Measurements from ENCODE around the gene C3orf20.
"Not testable (repeated sequence)": the region's sequence is repeated elsewhere in the genome, so short reads cannot be mapped to it uniquely, and the experiment has no call there.

The C3orf20 gene

GRCh38 chr3:14703128-14703750 lies 28.3 kb downstream of the C3orf20 start:
- DNase-seq = no peak

- no peak for DNase-seq
Measured at GRCh38 chr3:14703791-14704190, 28.9 kb downstream of the C3orf20 start.

GRCh38 chr3:14706096-14706495 lies 31.2 kb downstream of the C3orf20 start:
- DNase-seq = no peak

- DNase-seq = no peak
Measured at GRCh38 chr3:14716591-14716990, 41.6 kb downstream of the C3orf20 start.

- no peak for DNase-seq
Measured at GRCh38 chr3:14717307-14717706, 42.4 kb downstream of the C3orf20 start.

- no peak for DNase-seq
Measured at GRCh38 chr3:14718539-14718938, 43.6 kb downstream of the C3orf20 start.

GRCh38 chr3:14719006-14719405 lies 44.1 kb downstream of the C3orf20 start:
- DNase-seq = no peak

GRCh38 chr3:14721126-14721864 lies 46.4 kb downstream of the C3orf20 start:
- no peak for DNase-seq

GRCh38 chr3:14725013-14725412 lies 50.1 kb downstream of the C3orf20 start:
- DNase-seq = no peak

- no peak for DNase-seq
Measured at GRCh38 chr3:14725564-14726440, 50.9 kb downstream of the C3orf20 start.

GRCh38 chr3:14726441-14726780 lies 51.5 kb downstream of the C3orf20 start:
- no peak for DNase-seq

GRCh38 chr3:14728113-14728512 lies 53.2 kb downstream of the C3orf20 start:
- no peak for DNase-seq

- no peak for DNase-seq
Measured at GRCh38 chr3:14730703-14731382, 55.9 kb downstream of the C3orf20 start.

- DNase-seq = no peak
Measured at GRCh38 chr3:14740983-14741382, 66.0 kb downstream of the C3orf20 start.

- no peak for DNase-seq
Measured at GRCh38 chr3:14741510-14741909, 66.6 kb downstream of the C3orf20 start.

- DNase-seq = no peak
Measured at GRCh38 chr3:14744556-14744955, 69.6 kb downstream of the C3orf20 start.

GRCh38 chr3:14750650-14751049 lies 75.7 kb downstream of the C3orf20 start:
- DNase-seq = no peak

GRCh38 chr3:14752979-14753378 lies 78.0 kb downstream of the C3orf20 start:
- DNase-seq = not testable (repeated sequence)

GRCh38 chr3:14757153-14757700 lies 82.3 kb downstream of the C3orf20 start:
- no peak for DNase-seq

- no peak for DNase-seq
Measured at GRCh38 chr3:14758297-14758696, 83.4 kb downstream of the C3orf20 start.

- DNase-seq = no peak
Measured at GRCh38 chr3:14758959-14759358, 84.0 kb downstream of the C3orf20 start.

GRCh38 chr3:14760185-14760584 lies 85.2 kb downstream of the C3orf20 start:
- DNase-seq = no peak

- no peak for DNase-seq
Measured at GRCh38 chr3:14761121-14761672, 86.3 kb downstream of the C3orf20 start.

All from activated CD4-positive, alpha-beta T cell treated with anti-CD3 and anti-CD28 coated beads, Interleukin-10, Interleukin-2, amounts not matched to agents 100 ng/mL and 50 ng/mL, durations not matched to agents 16 hours and 8 hours (primary cell).